Testis (tissue), 3 donors: ENCODE results near the gene EVI5. TPM values are rescaled to one million over a fixed set of nuclear protein-coding genes. Genes with fewer than 3 reads are reported as not detected.

Experiments
- DNase-seq: peaks from one replicate; pipeline ENCODE4 v3.0.0-alpha.2; 2019
- H3K27ac ChIP-seq, 2 donors: fragments of 200-600 bp; sonication (generic); one replicate each; pipeline ENCODE4 v1.5.1; 2019
- H3K27me3 ChIP-seq: fragments of 200-600 bp; sonication (generic); one replicate; pipeline ENCODE4 v1.5.1; 2019
- H3K36me3 ChIP-seq: fragments of 200-600 bp; sonication (generic); one replicate; pipeline ENCODE4 v1.5.1; 2017; ENCODE audit warnings: low read depth; ENCODE audit errors: missing control alignments
- H3K4me1 ChIP-seq: fragments of 200-600 bp; sonication (generic); one replicate; pipeline ENCODE4 v1.5.1; 2019
- H3K4me3 ChIP-seq, 2 donors: fragments of 200-600 bp; sonication (generic); one replicate each; pipeline ENCODE4 v1.5.1; 2017 to 2019
- H3K9me3 ChIP-seq: fragments of 200-600 bp; sonication (generic); one replicate; pipeline ENCODE4 v1.5.1; 2017
- CTCF ChIP-seq, 3 experiments: fragments of 450-650 bp in 2 of 3; fragments of 200-600 bp in 1 of 3; sonication (generic) in 1 of 3; IDR thresholded peaks; one replicate each; pipeline ENCODE4 v1.5.1; 2016 to 2019; ENCODE audit warnings: antibody characterized with exemption in 3 of 3, mild to moderate bottlenecking in 2 of 3, moderate library complexity in 1 of 3
- POLR2A ChIP-seq: fragments of 450-650 bp; IDR thresholded peaks from one replicate; pipeline ENCODE4 v1.6.1; 2017; ENCODE audit warnings: antibody characterized with exemption, mild to moderate bottlenecking, moderate library complexity
- WGBS, 2 donors: methylation state at CpG; one replicate each; pipeline ENCODE4 v1.1.5; 2018; 5-methylcytosine and 5-hydroxymethylcytosine counted together
- intact Hi-C: fragments of 100-400 bp; cut with DNase I; formaldehyde crosslinking; loops from one replicate; pipeline ENCODE4 v1.15.1; 2023; ENCODE audit warnings: low total_unique reads
- polyA plus RNA-seq: library from polyadenylated mRNA; stranded (reverse); fragments of 350-450 nt; fragmentation: Illumina TruSeq; extraction: RNeasy Lipid Tissue Mini Kit (QIAGEN cat#74804); gene quantifications from one replicate; pipeline ENCODE4 v1.2.3, GENCODE V29; 2014; ENCODE audit warnings: low read depth, low replicate concordance; ENCODE audit not compliant: insufficient read depth
- total RNA-seq, 2 donors: library from RNA; depleted of rRNA; stranded (reverse); fragments of >200 nt; gene quantifications; one replicate each; pipeline ENCODE4 v1.2.3, GENCODE V29; 2016

Gene EVI5
- total and polyA plus RNA-seq, 3 donors from 2014 or later, result 27.0 to 73.9 (median 58.7) TPM

DNA sequence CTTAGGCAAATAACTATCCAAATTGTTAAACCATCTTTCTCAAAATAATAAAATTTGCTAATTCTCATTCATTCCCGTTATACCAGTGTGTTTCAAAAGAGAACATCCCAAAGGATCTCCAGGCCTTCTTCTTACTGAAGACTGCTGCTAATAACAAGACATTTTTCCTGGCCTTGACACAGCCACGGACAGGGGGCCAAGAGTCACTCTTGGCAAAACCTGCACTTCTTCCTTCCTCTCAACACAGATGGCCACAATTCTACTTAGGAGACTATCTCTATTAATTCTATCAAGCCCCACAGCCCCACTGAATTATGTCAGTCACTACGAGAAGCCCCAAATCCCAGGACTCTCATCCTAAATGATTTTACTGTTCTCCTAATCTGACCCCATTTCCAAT, 86.0 kb downstream of the EVI5 start:
- no peaks in the 10 kb centered on the region for H3K36me3 ChIP-seq
- no peaks in the 10 kb centered on the region for H3K27me3 ChIP-seq
- H3K27ac ChIP-seq, result no peak overlapping the region
- no peak overlapping the region for H3K4me3 ChIP-seq
- no peaks in the 10 kb centered on the region for H3K4me1 ChIP-seq
- no peaks in the 10 kb centered on the region for H3K9me3 ChIP-seq
- TF ChIP-seq CTCF (IDR thresholded peaks at IDR 0.05) (no peak), POLR2A (no peak)
- intact Hi-C loops, result no loop called here
- 39 to 41% methylated on average over 3 of the region's 3 CpGs for WGBS, 2 donors
- DNase-seq, result no peak

DNA sequence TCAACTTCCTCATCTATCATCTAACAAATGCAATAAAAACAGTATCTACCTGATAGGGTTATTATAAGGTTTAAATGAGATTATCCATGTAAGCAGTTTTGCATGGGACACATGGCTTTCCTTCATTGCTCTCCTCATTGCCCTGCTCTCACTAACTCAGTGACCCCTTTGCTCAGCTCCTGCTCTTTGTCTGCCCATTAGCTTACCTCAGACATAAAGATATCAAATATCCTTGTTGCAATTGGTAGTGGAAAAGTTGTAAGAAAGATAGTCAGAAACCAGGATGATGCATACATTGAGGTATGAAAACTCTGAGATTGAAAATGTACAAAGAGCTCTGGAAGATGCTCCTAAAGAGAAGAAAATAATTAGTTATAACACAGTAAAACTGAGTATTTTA, 89.8 kb downstream of the EVI5 start:
- no peak overlapping the region for H3K27ac ChIP-seq
- TF ChIP-seq POLR2A (no peak), CTCF (IDR thresholded peaks at IDR 0.05) (no peak)
- H3K4me1 ChIP-seq, result no peaks in the 10 kb centered on the region
- no peak overlapping the region for H3K4me3 ChIP-seq
- H3K9me3 ChIP-seq, result no peaks in the 10 kb centered on the region
- DNase-seq, result no peak
- no peaks in the 10 kb centered on the region for H3K36me3 ChIP-seq
- intact Hi-C loops, result no loop called here
- no peaks in the 10 kb centered on the region for H3K27me3 ChIP-seq

- Histone ChIP-seq H3K4me3 (no peak overlapping the region), H3K9me3 (no peaks in the 10 kb centered on the region), H3K27me3 (no peaks in the 10 kb centered on the region), H3K27ac (no peak overlapping the region), H3K4me1 (no peaks in the 10 kb centered on the region), H3K36me3 (no peaks in the 10 kb centered on the region)
- intact Hi-C loops, result no loop called here
- 48 to 54% methylated on average over 1 of the region's 1 CpG for WGBS, 2 donors
- no peak for DNase-seq
- no peak for TF ChIP-seq POLR2A
- TF ChIP-seq CTCF (IDR thresholded peaks at IDR 0.05), result no peak
These were observed 93.0 kb downstream of the EVI5 start for GRCh38 chr1:92691925-92692324.

DNA sequence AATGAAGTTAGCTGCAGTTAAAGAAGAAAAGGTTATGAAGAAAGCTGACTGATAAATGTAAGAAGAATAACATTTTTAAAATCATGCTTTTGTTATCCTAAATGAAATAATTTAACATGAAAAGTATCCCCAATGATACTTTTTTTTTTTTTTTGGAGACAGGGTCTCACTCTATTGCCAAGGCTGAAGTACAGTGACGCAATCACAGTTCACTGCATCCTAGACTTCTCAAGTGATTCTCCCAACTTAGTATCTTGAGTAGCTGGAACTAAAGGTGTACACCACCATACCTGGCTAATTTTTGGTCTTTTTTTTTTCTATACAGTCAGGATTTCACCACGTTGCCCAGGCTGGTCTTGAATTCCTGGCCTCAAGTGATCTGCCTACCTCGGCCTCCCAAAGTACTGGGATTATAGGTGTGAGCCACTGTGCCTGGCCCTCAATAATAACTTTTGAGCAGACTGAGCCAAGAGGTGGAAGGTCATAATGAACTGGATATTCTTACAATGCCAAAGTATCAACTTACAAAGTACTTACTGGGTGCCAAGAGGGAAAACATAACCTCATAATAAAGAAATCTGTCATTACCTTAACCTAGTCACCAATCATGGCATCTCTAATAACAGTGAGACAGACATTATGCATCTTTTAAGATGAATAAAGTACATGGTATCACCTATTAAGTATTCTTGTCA, 94.5 kb downstream of the EVI5 start:
- Histone ChIP-seq H3K27me3 (no peaks in the 10 kb centered on the region), H3K36me3 (no peaks in the 10 kb centered on the region), H3K27ac (no peak overlapping the region), H3K4me1 (no peaks in the 10 kb centered on the region), H3K4me3 (no peak overlapping the region), H3K9me3 (no peaks in the 10 kb centered on the region)
- TF ChIP-seq POLR2A (no peak), CTCF (IDR thresholded peaks at IDR 0.05) (no peak)
- no peak for DNase-seq
- intact Hi-C loops, result no loop called here
- 91 to 93% methylated on average over 3 of the region's 3 CpGs for WGBS, 2 donors

GRCh38 chr1:92679980-92680379, 104.9 kb downstream of the EVI5 start:
- WGBS, 2 donors, result 94 to 98% methylated on average over 4 of the region's 4 CpGs
- H3K27me3 ChIP-seq, result no peaks in the 10 kb centered on the region
- H3K9me3 ChIP-seq, result no peaks in the 10 kb centered on the region
- intact Hi-C loops, result no loop called here
- no peak overlapping the region for H3K4me3 ChIP-seq
- TF ChIP-seq POLR2A, result no peak
- no peak for TF ChIP-seq CTCF (IDR thresholded peaks at IDR 0.05)
- no peaks in the 10 kb centered on the region for H3K36me3 ChIP-seq
- H3K4me1 ChIP-seq, result no peaks in the 10 kb centered on the region
- no peak overlapping the region for H3K27ac ChIP-seq
- no peak for DNase-seq
